ENCODE results near the gene TBC1D12.
"Not testable (repeated sequence)": the region's sequence is repeated elsewhere in the genome, so short reads cannot be mapped to it uniquely, and the experiment has no call there.

The TBC1D12 gene

GRCh38 chr10:94402204-94402842 lies at the start of gene TBC1D12:
TBC1D12 (plus strand) TSS chr10:94402541; CDS start chr10:94402614, 73 bp downstream.
- DNase-seq, result peak; percentile 17

GRCh38 chr10:94353336-94353735 lies 49.0 kb upstream of the TBC1D12 start:
- no peak for DNase-seq

GRCh38 chr10:94355841-94356240 lies 46.5 kb upstream of the TBC1D12 start:
- no peak for DNase-seq

- no peak for DNase-seq
Measured at GRCh38 chr10:94357193-94357592, 45.1 kb upstream of the TBC1D12 start.

- no peak for DNase-seq
Measured at GRCh38 chr10:94358480-94358879, 43.9 kb upstream of the TBC1D12 start.

GRCh38 chr10:94361171-94361794 lies 41.1 kb upstream of the TBC1D12 start:
- DNase-seq, result peak; percentile 10

GRCh38 chr10:94362360-94363250 lies 39.7 kb upstream of the TBC1D12 start, which contains the start of gene NOC3L:
NOC3L (minus strand) TSS chr10:94362939; CDS start chr10:94362838, 101 bp downstream.
- DNase-seq, result peak; percentile 97

GRCh38 chr10:94363251-94363565 lies 39.1 kb upstream of the TBC1D12 start:
- no peak for DNase-seq

GRCh38 chr10:94364482-94364881 lies 37.9 kb upstream of the TBC1D12 start:
- no peak for DNase-seq

GRCh38 chr10:94366382-94366781 lies 36.0 kb upstream of the TBC1D12 start:
- DNase-seq, result no peak

GRCh38 chr10:94370501-94370900 lies 31.8 kb upstream of the TBC1D12 start:
- no peak for DNase-seq

- DNase-seq, result no peak
Measured at GRCh38 chr10:94375374-94375773, 27.0 kb upstream of the TBC1D12 start.

- DNase-seq, result no peak
Measured at GRCh38 chr10:94376865-94377264, 25.5 kb upstream of the TBC1D12 start.

- no peak for DNase-seq
Measured at GRCh38 chr10:94383530-94383929, 18.8 kb upstream of the TBC1D12 start.

GRCh38 chr10:94385733-94386132 lies 16.6 kb upstream of the TBC1D12 start:
- DNase-seq, result not testable (repeated sequence)

GRCh38 chr10:94392117-94392516 lies 10.2 kb upstream of the TBC1D12 start:
- DNase-seq, result not testable (repeated sequence)

- no peak for DNase-seq
Measured at GRCh38 chr10:94397549-94398370, 4.6 kb upstream of the TBC1D12 start.

- no peak for DNase-seq
Measured at GRCh38 chr10:94398762-94399161, 3.6 kb upstream of the TBC1D12 start.

- DNase-seq, result no peak
Measured at GRCh38 chr10:94402843-94403379, 570 bp downstream of the TBC1D12 start.

GRCh38 chr10:94403380-94404213 lies 1.3 kb downstream of the TBC1D12 start:
- no peak for DNase-seq

GRCh38 chr10:94405406-94405805 lies 3.1 kb downstream of the TBC1D12 start:
- no peak for DNase-seq

- DNase-seq, result no peak
Measured at GRCh38 chr10:94407668-94408067, 5.3 kb downstream of the TBC1D12 start.

All from stimulated activated CD4-positive, alpha-beta T cell treated with anti-CD3 and anti-CD28 coated beads, Interleukin-4, amount 100 ng/mL, for 24 hours (primary cell).